Measurements from ENCODE around the gene TCF15. TPM values are rescaled to one million over a fixed set of nuclear protein-coding genes. Genes with fewer than 3 reads are reported as not detected.

TCF15 gene
- total RNA-seq, 5 donors from 2014 or later (not counting 1 experiment from before 2014, with no cell fraction given): not detected

- ATAC-seq (replicated peaks in 1 of 4) (no peak), DNase-seq (no peak)
- CTCF ChIA-PET: no interaction called here
- Histone ChIP-seq H3K36me3 (ENCODE audit: control insufficient read depth in 2 of 2, extremely low read depth in 1 of 2, insufficient read depth in 1 of 2, low read length in 1 of 2) (no peaks in the 10 kb centered on the region), H3K4me3 (ENCODE audit: control insufficient read depth in 1 of 2, extremely low read depth in 1 of 2, low read length in 1 of 2) (no peak overlapping the region), H3K27ac (ENCODE audit: low read length) (no peak overlapping the region), H3K9me3 (no peaks in the 10 kb centered on the region), H3K4me1 (ENCODE audit: control insufficient read depth in 1 of 2, extremely low read depth in 1 of 2, insufficient read depth in 2 of 2, low read length in 2 of 2) (peaks cover 0 to 2% of the 10 kb centered on the region in 2 experiments), H3K27me3 (replicated peaks in 1 of 2; ENCODE audit: control insufficient read depth in 2 of 2, extremely low read depth in 1 of 2, insufficient read depth in 2 of 2, low read length in 1 of 2) (peaks cover 0 to 15% of the 10 kb centered on the region in 2 experiments)
- Mint-ChIP-seq H3K9me3 (no peaks in the 10 kb centered on the region), H3K27me3 (peaks cover 13 to 16% of the 10 kb centered on the region in 2 donors), H3K4me1 (peaks cover 0 to 6% (median 4%) of the 10 kb centered on the region in 3 donors), H3K27ac (no peak overlapping the region), H3K4me3 (no peak overlapping the region), H3K36me3 (no peaks in the 10 kb centered on the region)
- POLR2A ChIA-PET: no interaction called here
- no CpG with 5 or more reads among the region's 2 CpGs for WGBS (ENCODE audit: insufficient coverage)
Measured at GRCh38 chr20:637559-637958, 27.4 kb upstream of the TCF15 start.

GRCh38 chr20:635893-636338 lies 25.8 kb upstream of the TCF15 start:
- H3K4me1 Mint-ChIP-seq: no peaks in the 10 kb centered on the region
- Histone ChIP-seq H3K27ac (ENCODE audit: low read length) (no peak overlapping the region), H3K4me1 (ENCODE audit: control insufficient read depth in 1 of 2, extremely low read depth in 1 of 2, insufficient read depth in 2 of 2, low read length in 2 of 2) (no peaks in the 10 kb centered on the region), H3K9me3 (no peaks in the 10 kb centered on the region), H3K4me3 (ENCODE audit: control insufficient read depth in 1 of 2, extremely low read depth in 1 of 2, low read length in 1 of 2) (no peak overlapping the region), H3K36me3 (ENCODE audit: control insufficient read depth in 2 of 2, extremely low read depth in 1 of 2, insufficient read depth in 1 of 2, low read length in 1 of 2) (no peaks in the 10 kb centered on the region), H3K27me3 (replicated peaks in 1 of 2; ENCODE audit: control insufficient read depth in 2 of 2, extremely low read depth in 1 of 2, insufficient read depth in 2 of 2, low read length in 1 of 2) (peaks cover 0 to 15% of the 10 kb centered on the region in 2 experiments)
- no peaks in the 10 kb centered on the region for H3K9me3 Mint-ChIP-seq
- no peak overlapping the region for H3K4me3 Mint-ChIP-seq
- no peaks in the 10 kb centered on the region for H3K36me3 Mint-ChIP-seq
- WGBS (ENCODE audit: insufficient coverage): no CpG with 5 or more reads among the region's 7 CpGs
- ATAC-seq (replicated peaks in 1 of 4) (no peak), DNase-seq (no peak)
- CTCF ChIA-PET: interaction anchor here in 1 of 2 donors (0.6 kb wide), 1 partner anchor 11 kb away, joined by 4 read pairs; no protein-coding TSS in a partner anchor
- POLR2A ChIA-PET: no interaction called here
- H3K27ac Mint-ChIP-seq: no peak overlapping the region
- peaks cover 12 to 15% of the 10 kb centered on the region in 2 donors for H3K27me3 Mint-ChIP-seq

- H3K4me1 Mint-ChIP-seq: no peaks in the 10 kb centered on the region
- POLR2A ChIA-PET: no interaction called here
Measured at GRCh38 chr20:635028-635892, 25.2 kb upstream of the TCF15 start.

GRCh38 chr20:634148-634925 lies 24.2 kb upstream of the TCF15 start:
- Mint-ChIP-seq H3K4me1 (no peaks in the 10 kb centered on the region), H3K9me3 (no peaks in the 10 kb centered on the region), H3K27me3 (peaks cover 19 to 20% of the 10 kb centered on the region in 2 donors), H3K4me3 (no peak overlapping the region), H3K27ac (no peak overlapping the region), H3K36me3 (no peaks in the 10 kb centered on the region)
- Histone ChIP-seq H3K9me3 (no peaks in the 10 kb centered on the region), H3K4me1 (ENCODE audit: control insufficient read depth in 1 of 2, extremely low read depth in 1 of 2, insufficient read depth in 2 of 2, low read length in 2 of 2) (no peaks in the 10 kb centered on the region), H3K27ac (ENCODE audit: low read length) (no peak overlapping the region), H3K36me3 (ENCODE audit: control insufficient read depth in 2 of 2, extremely low read depth in 1 of 2, insufficient read depth in 1 of 2, low read length in 1 of 2) (no peaks in the 10 kb centered on the region), H3K4me3 (ENCODE audit: control insufficient read depth in 1 of 2, extremely low read depth in 1 of 2, low read length in 1 of 2) (no peak overlapping the region), H3K27me3 (replicated peaks in 1 of 2; ENCODE audit: control insufficient read depth in 2 of 2, extremely low read depth in 1 of 2, insufficient read depth in 2 of 2, low read length in 1 of 2) (peaks cover 0 to 25% of the 10 kb centered on the region in 2 experiments)
- WGBS (ENCODE audit: insufficient coverage): 77% methylated on average over 13 of the region's 14 CpGs
- no peak for ATAC-seq (replicated peaks in 1 of 4)
- DNase-seq: no peak
- CTCF ChIA-PET: no interaction called here
- POLR2A ChIA-PET: no interaction called here

More at GRCh38 chr20:635028-635892, 25.2 kb upstream of the TCF15 start:
- WGBS (ENCODE audit: insufficient coverage): 86% methylated on average over 4 of the region's 9 CpGs
- Mint-ChIP-seq H3K9me3 (no peaks in the 10 kb centered on the region), H3K4me3 (no peak overlapping the region), H3K36me3 (no peaks in the 10 kb centered on the region), H3K27ac (no peak overlapping the region), H3K27me3 (peaks cover 15% of the 10 kb centered on the region in 2 donors)
- Histone ChIP-seq H3K4me1 (ENCODE audit: control insufficient read depth in 1 of 2, extremely low read depth in 1 of 2, insufficient read depth in 2 of 2, low read length in 2 of 2) (no peaks in the 10 kb centered on the region), H3K27ac (ENCODE audit: low read length) (no peak overlapping the region), H3K36me3 (ENCODE audit: control insufficient read depth in 2 of 2, extremely low read depth in 1 of 2, insufficient read depth in 1 of 2, low read length in 1 of 2) (no peaks in the 10 kb centered on the region), H3K4me3 (ENCODE audit: control insufficient read depth in 1 of 2, extremely low read depth in 1 of 2, low read length in 1 of 2) (no peak overlapping the region), H3K9me3 (no peaks in the 10 kb centered on the region), H3K27me3 (replicated peaks in 1 of 2; ENCODE audit: control insufficient read depth in 2 of 2, extremely low read depth in 1 of 2, insufficient read depth in 2 of 2, low read length in 1 of 2) (peaks cover 0 to 19% of the 10 kb centered on the region in 2 experiments)
- DNase-seq: no peak
- CTCF ChIA-PET: no interaction called here
- no peak for ATAC-seq (replicated peaks in 1 of 4)

GRCh38 chr20:631101-631500 lies 21.0 kb upstream of the TCF15 start:
- no peak overlapping the region for H3K27ac ChIP-seq (ENCODE audit: low read length)
- no peaks in the 10 kb centered on the region for H3K9me3 ChIP-seq
- no peak overlapping the region for H3K4me3 Mint-ChIP-seq
- no peaks in the 10 kb centered on the region for H3K36me3 Mint-ChIP-seq
- DNase-seq: no peak
- H3K27me3 ChIP-seq (replicated peaks in 1 of 2; ENCODE audit: control insufficient read depth in 2 of 2, extremely low read depth in 1 of 2, insufficient read depth in 2 of 2, low read length in 1 of 2): peaks cover 0 to 25% of the 10 kb centered on the region in 2 experiments
- WGBS (ENCODE audit: insufficient coverage): no CpG with 5 or more reads among the region's 1 CpG
- ChIA-PET POLR2A (no interaction called here), CTCF (interaction anchor here in 1 of 2 donors (0.7 kb wide), 1 partner anchor 277 kb away, joined by 11 read pairs; no protein-coding TSS in a partner anchor)
- no peaks in the 10 kb centered on the region for H3K4me1 ChIP-seq (ENCODE audit: control insufficient read depth in 1 of 2, extremely low read depth in 1 of 2, insufficient read depth in 2 of 2, low read length in 2 of 2)
- peaks cover 18 to 20% of the 10 kb centered on the region in 2 donors for H3K27me3 Mint-ChIP-seq
- H3K4me1 Mint-ChIP-seq: no peaks in the 10 kb centered on the region
- no peak overlapping the region for H3K27ac Mint-ChIP-seq
- no peaks in the 10 kb centered on the region for H3K9me3 Mint-ChIP-seq
- H3K4me3 ChIP-seq (ENCODE audit: control insufficient read depth in 1 of 2, extremely low read depth in 1 of 2, low read length in 1 of 2): no peak overlapping the region
- no peak for ATAC-seq (replicated peaks in 1 of 4)
- no peaks in the 10 kb centered on the region for H3K36me3 ChIP-seq (ENCODE audit: control insufficient read depth in 2 of 2, extremely low read depth in 1 of 2, insufficient read depth in 1 of 2, low read length in 1 of 2)

GRCh38 chr20:626579-626978 lies 16.5 kb upstream of the TCF15 start:
- Mint-ChIP-seq H3K36me3 (no peaks in the 10 kb centered on the region), H3K4me3 (no peak overlapping the region), H3K9me3 (peaks cover 0 to 7% (median 2%) of the 10 kb centered on the region in 3 donors), H3K4me1 (no peaks in the 10 kb centered on the region), H3K27ac (no peak overlapping the region), H3K27me3 (peaks cover 22 to 32% of the 10 kb centered on the region in 2 donors)
- H3K4me3 ChIP-seq (ENCODE audit: control insufficient read depth in 1 of 2, extremely low read depth in 1 of 2, low read length in 1 of 2): no peak overlapping the region
- H3K9me3 ChIP-seq: no peaks in the 10 kb centered on the region
- ATAC-seq (replicated peaks in 1 of 4): no peak
- no peak for DNase-seq
- H3K27ac ChIP-seq (ENCODE audit: low read length): no peak overlapping the region
- CTCF ChIA-PET: no interaction called here
- H3K36me3 ChIP-seq (ENCODE audit: control insufficient read depth in 2 of 2, extremely low read depth in 1 of 2, insufficient read depth in 1 of 2, low read length in 1 of 2): no peaks in the 10 kb centered on the region
- WGBS (ENCODE audit: insufficient coverage): no CpG with 5 or more reads among the region's 2 CpGs
- H3K27me3 ChIP-seq (replicated peaks in 1 of 2; ENCODE audit: control insufficient read depth in 2 of 2, extremely low read depth in 1 of 2, insufficient read depth in 2 of 2, low read length in 1 of 2): peaks cover 0 to 23% of the 10 kb centered on the region in 2 experiments
- POLR2A ChIA-PET: no interaction called here
- no peaks in the 10 kb centered on the region for H3K4me1 ChIP-seq (ENCODE audit: control insufficient read depth in 1 of 2, extremely low read depth in 1 of 2, insufficient read depth in 2 of 2, low read length in 2 of 2)
